ENCODE data around the gene SPON1.
A peak's percentile ranks its signal among the peaks of the same experiment; 100 is the strongest.
"Not testable (repeated sequence)": the region's sequence is repeated elsewhere in the genome, so short reads cannot be mapped to it uniquely, and the experiment has no call there.

Gene SPON1

GRCh38 chr11:14090631-14091030, 128.1 kb downstream of the SPON1 start:
- not testable (repeated sequence) for DNase-seq

- DNase-seq: no peak
Measured at GRCh38 chr11:14093065-14093464, 130.5 kb downstream of the SPON1 start.

- no peak for DNase-seq
Measured at GRCh38 chr11:14094481-14095037, 132.0 kb downstream of the SPON1 start.

- no peak for DNase-seq
Measured at GRCh38 chr11:14095882-14096281, 133.4 kb downstream of the SPON1 start.

- no peak for DNase-seq
Measured at GRCh38 chr11:14096606-14097005, 134.1 kb downstream of the SPON1 start.

GRCh38 chr11:14101388-14101787, 138.9 kb downstream of the SPON1 start:
- DNase-seq: no peak

GRCh38 chr11:14102766-14103165, 140.2 kb downstream of the SPON1 start:
- no peak for DNase-seq

- DNase-seq: no peak
Measured at GRCh38 chr11:14105446-14105845, 142.9 kb downstream of the SPON1 start.

- DNase-seq: no peak
Measured at GRCh38 chr11:14106303-14107049, 144.0 kb downstream of the SPON1 start.

- DNase-seq: no peak
Measured at GRCh38 chr11:14107050-14107430, 144.5 kb downstream of the SPON1 start.

GRCh38 chr11:14109742-14110141, 147.2 kb downstream of the SPON1 start:
- DNase-seq: no peak

GRCh38 chr11:14110629-14111028, 148.1 kb downstream of the SPON1 start:
- no peak for DNase-seq

GRCh38 chr11:14111496-14111895, 149.0 kb downstream of the SPON1 start:
- no peak for DNase-seq

- DNase-seq: no peak
Measured at GRCh38 chr11:14112721-14113120, 150.2 kb downstream of the SPON1 start.

GRCh38 chr11:14114269-14114668, 151.7 kb downstream of the SPON1 start:
- no peak for DNase-seq

GRCh38 chr11:14114786-14115185, 152.3 kb downstream of the SPON1 start:
- no peak for DNase-seq

GRCh38 chr11:14117632-14118031, 155.1 kb downstream of the SPON1 start:
- no peak for DNase-seq

GRCh38 chr11:14118072-14118471, 155.5 kb downstream of the SPON1 start:
- peak; percentile 65 for DNase-seq

GRCh38 chr11:14119357-14119756, 156.8 kb downstream of the SPON1 start:
- no peak for DNase-seq

GRCh38 chr11:14124350-14124749, 161.8 kb downstream of the SPON1 start:
- no peak for DNase-seq

GRCh38 chr11:14124886-14125285, 162.4 kb downstream of the SPON1 start:
- DNase-seq: no peak

- no peak for DNase-seq
Measured at GRCh38 chr11:14125529-14125928, 163.0 kb downstream of the SPON1 start.

GRCh38 chr11:14127679-14128078, 165.2 kb downstream of the SPON1 start:
- no peak for DNase-seq

- DNase-seq: no peak
Measured at GRCh38 chr11:14132312-14132711, 169.8 kb downstream of the SPON1 start.

- no peak for DNase-seq
Measured at GRCh38 chr11:14133381-14133780, 170.9 kb downstream of the SPON1 start.

Data from NCI-H2081 treated with DMSO at 0.1 percent for 48 hours (cell line).